Suppressor macrophage treated with lipopolysaccharide for 4 hours (primary cell): Measurements from ENCODE around the gene SALL1.

Source experiments
- DNase-seq: peaks from one replicate; pipeline ENCODE4 v3.0.0-alpha.2; 2020

SALL1 gene

DNA sequence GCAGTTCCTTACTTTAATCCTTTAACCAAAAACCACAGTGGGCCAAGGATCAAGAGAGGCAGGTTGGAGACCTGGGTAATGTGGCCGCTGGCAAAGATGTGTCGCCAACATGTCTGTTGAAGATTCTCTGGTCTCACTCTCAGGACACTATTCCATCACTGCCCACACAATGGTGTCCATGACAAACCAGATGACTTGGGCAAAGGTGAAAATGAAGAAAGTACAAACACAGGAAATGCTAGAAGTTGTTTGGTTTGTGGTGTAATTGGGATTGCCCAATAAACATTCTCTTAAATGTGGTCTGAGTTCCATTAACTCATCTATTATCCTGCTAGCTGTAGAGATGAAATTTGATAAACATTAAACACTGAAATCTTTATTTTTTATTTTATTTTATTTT lies 43.3 kb downstream of the SALL1 start:
- no peak for DNase-seq

DNA sequence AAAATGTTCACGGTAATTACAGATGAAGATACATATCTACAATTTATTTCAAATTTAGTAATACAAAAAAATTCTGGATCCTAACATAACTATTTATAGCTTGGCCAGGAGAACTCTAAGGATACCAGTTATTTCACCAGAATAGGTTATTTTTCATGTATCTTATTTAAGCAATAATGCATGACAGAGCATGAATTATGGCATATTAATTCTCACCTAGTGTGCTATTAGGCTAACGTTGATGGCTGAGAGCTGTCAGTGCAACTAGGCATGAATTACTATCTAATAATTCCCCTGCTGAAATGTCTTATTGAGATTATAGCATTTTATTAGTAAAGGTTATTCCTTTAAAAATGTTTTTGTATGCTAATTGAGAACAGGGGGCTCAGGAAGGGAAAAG lies 44.5 kb downstream of the SALL1 start:
- no peak for DNase-seq

DNA sequence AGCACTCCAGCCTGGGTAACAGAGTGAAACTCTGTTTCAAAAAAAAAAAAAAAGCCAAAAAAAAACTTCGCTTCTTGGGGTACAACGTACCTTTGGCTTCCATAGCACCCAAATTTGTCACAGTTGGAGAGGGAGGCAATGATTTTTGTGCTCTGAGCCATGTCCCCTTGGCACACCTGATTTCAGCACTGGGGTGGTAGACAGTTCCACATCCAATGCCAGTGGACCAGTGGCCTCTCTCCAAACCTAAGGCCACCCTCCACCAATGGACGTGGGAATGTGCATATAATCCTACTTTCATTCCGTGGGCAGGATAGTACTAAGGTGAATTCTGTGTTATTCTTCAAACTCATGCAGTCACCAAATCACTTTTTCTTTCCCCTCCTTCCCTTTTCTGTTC lies 47.5 kb downstream of the SALL1 start:
- DNase-seq, result no peak

DNA sequence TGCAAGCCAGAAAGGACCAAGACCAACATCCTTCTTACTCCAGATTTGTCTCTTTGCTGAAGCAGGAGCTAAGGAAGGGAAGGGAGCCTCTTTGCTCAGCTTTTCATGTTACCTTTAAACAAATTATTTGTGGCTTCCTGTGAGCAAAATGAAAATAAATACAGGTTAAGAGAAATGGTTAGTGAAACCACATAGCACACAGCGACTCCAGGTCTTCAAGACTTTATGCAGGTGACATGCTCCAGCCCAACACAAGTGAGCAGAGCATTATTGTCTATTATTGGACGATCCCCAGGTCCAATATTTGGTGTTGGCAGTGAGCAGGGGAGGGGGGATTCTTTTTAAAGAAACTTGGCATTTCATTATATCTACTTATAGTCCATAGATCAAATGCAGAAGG lies 53.3 kb downstream of the SALL1 start:
- DNase-seq, result no peak

DNA sequence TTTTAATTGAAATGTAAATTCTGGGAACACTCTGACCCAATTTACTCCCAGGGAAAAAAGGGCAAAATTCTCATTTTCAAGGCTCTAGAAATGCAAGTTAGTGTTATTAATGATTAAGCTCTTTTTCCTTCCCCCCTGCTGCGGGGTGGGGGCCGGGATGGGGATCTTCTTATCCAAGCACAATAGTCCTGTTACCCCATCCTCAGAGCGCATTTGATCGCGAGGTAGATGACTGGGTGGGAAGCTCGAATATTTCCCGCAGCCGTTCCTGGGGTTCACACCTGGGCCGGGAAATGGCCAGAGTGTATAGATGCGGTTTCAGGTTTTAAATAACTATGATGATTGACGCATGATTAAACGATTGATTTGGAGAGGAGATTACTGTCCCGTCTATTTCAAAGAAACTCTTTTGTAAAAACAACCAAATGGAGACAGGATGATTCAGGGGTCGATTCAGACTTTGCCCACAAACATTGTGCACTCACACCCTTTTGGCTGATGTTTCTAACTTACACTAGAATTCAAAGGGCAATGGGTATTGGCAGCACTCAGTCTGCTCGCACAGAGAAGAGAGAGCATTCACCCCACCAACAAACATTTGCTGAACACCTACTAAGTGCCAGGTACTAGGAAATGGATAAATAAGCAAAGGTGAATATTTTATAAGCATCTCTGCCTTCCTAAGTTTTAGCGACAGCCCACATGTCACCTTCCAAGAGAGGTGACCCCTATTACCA lies 55.0 kb downstream of the SALL1 start:
- DNase-seq, result no peak

DNA sequence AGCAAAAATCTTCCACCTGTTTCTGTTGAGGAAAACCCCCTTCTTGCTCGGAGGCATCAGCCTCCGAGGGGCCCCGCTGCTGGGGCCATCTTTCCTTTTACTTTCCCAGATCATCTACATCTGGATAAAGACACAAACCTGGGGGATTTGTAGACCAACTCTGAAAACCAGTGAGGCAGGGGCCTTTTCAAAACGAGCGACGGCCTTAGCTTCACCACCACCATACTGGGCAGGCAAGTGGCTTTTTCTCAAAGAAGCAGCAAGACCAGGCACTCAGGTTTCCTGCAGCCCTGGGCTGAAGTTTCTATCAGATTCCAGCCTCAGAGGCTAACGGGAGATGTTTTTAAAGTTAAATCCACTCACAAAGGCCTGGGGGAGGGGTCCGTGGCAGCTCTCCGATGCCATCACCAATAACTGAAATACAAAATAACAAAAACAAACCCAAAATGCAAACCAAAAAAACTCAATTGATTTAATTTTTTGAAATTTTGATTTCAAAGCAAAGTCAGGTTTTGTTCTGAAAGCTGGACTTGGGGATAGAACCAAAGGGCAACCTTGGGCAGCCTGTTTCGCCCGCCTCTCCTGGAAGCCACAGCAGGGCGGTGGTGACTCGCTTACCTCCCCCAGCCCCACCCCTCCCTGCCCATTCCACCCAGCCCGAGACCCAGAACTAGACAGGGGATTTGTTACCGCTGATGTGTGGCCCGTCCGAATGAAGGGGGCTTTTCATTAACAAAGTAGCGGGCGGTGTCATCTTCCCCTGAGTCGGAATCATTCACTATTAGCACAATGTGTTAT lies 55.8 kb downstream of the SALL1 start:
- no peak for DNase-seq

DNA sequence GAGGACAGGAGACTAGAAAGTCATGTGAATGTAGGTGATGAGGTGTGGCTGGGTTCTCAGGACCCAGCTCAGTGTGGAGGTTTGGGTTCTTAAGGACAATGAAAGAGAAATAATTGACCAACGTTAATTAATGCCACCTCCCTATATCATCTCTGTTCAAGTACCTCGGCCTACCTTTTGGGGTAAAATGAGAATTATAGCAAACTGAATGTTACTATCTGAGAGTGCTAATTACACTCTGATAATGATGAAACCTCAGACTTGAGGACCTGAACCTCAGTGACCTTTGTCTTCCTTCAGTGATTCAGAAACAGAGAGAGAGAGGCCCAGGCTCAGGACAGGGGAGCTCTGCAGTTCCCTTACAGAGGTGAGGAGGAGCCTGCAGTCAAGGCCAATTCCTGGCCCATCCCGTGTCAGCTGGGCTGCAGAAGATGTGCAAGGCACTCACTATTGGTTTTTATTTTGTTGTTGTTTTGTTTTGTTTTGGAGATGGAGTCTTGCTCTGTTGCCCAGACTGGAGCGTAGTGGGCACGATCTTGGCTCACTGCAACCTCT lies 57.3 kb downstream of the SALL1 start:
- no peak for DNase-seq
